Spleen (tissue), 11 donors: ENCODE results near the gene CABLES2. TPM values are rescaled to one million over a fixed set of nuclear protein-coding genes. Genes with fewer than 3 reads are reported as not detected.

Experiments used
- DNase-seq: peaks from one replicate; pipeline ENCODE4 v3.0.0-alpha.2; 2020
- H3K27ac ChIP-seq, 8 donors: fragments of 200-600 bp; sonication (generic) in 7 of 8; 1 replicate in 4 of 8; 2 replicates in 4 of 8; pipeline versions ENCODE4 v1.5.0 to v1.8.0; 2016 to 2021; ENCODE audit warnings: inconsistent platforms in 4 of 8, mild to moderate bottlenecking in 4 of 8, moderate library complexity in 1 of 8
- H3K27me3 ChIP-seq, 7 donors: fragments of 200-600 bp; sonication (generic) in 6 of 7; replicated peaks in 1 of 7; 1 replicate in 4 of 7; 2 replicates in 3 of 7; pipeline versions ENCODE4 v1.5.0 to v1.8.0; 2016 to 2021; ENCODE audit warnings: inconsistent platforms in 3 of 7, mild to moderate bottlenecking in 1 of 7
- H3K36me3 ChIP-seq, 6 donors: fragments of 200-600 bp; sonication (generic) in 5 of 6; 1 replicate in 4 of 6; 2 replicates in 2 of 6; pipeline versions ENCODE4 v1.5.0 to v1.8.0; 2016 to 2021; ENCODE audit warnings: inconsistent platforms in 2 of 6
- H3K4me1 ChIP-seq, 6 donors: fragments of 200-600 bp; sonication (generic) in 5 of 6; 1 replicate in 3 of 6; 2 replicates in 3 of 6; pipeline versions ENCODE4 v1.5.0 to v1.8.0; 2016 to 2021; ENCODE audit warnings: inconsistent platforms in 3 of 6
- H3K4me3 ChIP-seq, 8 donors: fragments of 200-600 bp; sonication (generic) in 7 of 8; 1 replicate in 4 of 8; 2 replicates in 4 of 8; pipeline versions ENCODE4 v1.5.0 to v1.8.0; 2016 to 2021; ENCODE audit warnings: inconsistent platforms in 4 of 8, mild to moderate bottlenecking in 4 of 8, moderate library complexity in 2 of 8
- H3K9me3 ChIP-seq, 8 donors: fragments of 200-600 bp; sonication (generic) in 7 of 8; 1 replicate in 4 of 8; 2 replicates in 4 of 8; pipeline versions ENCODE4 v1.5.0 to v1.8.0; 2016 to 2021; ENCODE audit warnings: inconsistent platforms in 4 of 8
- CTCF ChIP-seq, 11 experiments: fragments of 200-600 bp in 7 of 11; fragments of 450-650 bp in 4 of 11; sonication (generic) in 4 of 11; IDR thresholded peaks in 8 of 11; conservative IDR thresholded peaks in 3 of 11; 1 replicate in 7 of 11; 2 replicates in 4 of 11; pipeline versions ENCODE4 v1.4.0 to v1.8.0; 2016 to 2021; ENCODE audit warnings: antibody characterized with exemption in 11 of 11, inconsistent platforms in 4 of 11, mild to moderate bottlenecking in 1 of 11
- POLR2A ChIP-seq, 3 donors: fragments of 450-650 bp; IDR thresholded peaks; one replicate each; pipeline ENCODE4 v1.5.1; 2017; ENCODE audit warnings: antibody characterized with exemption in 3 of 3, mild to moderate bottlenecking in 1 of 3
- POLR2AphosphoS5 ChIP-seq, 3 donors: sonication (generic); formaldehyde crosslinking; IDR thresholded peaks; one replicate each; pipeline ENCODE4 v1.5.1; 2017; ENCODE audit warnings: antibody characterized with exemption in 3 of 3
- WGBS, 5 donors: extraction: QIAGEN DNeasy Blood & Tissue Kit in 3 of 5; methylation state at CpG; one replicate each; pipeline versions ENCODE4 v1.1.5 to v1.1.7; 2013 to 2018; 5-methylcytosine and 5-hydroxymethylcytosine counted together
- intact Hi-C: fragments of 100-400 bp; cut with DNase I; formaldehyde crosslinking; loops from one replicate; pipeline ENCODE4 v1.15.0; 2023; ENCODE audit warnings: low total_unique reads
- polyA plus RNA-seq, 3 donors: library from polyadenylated mRNA; stranded (reverse); fragments of 200-250 nt; gene quantifications; one replicate each; pipeline ENCODE4 v1.2.1, GENCODE V29; 2013
- total RNA-seq, 7 donors: library from RNA; depleted of rRNA in 3 of 7; stranded (reverse); fragments of >200 nt in 3 of 7; fragmentation: NEBNext Ultra II Directional in 4 of 7; extraction: Animal tissue kit (Norgen Biotek cat#: 25700) in 4 of 7; gene quantifications; one replicate each; pipeline versions ENCODE4 v1.1.0 to v1.2.1, GENCODE V29; 2016 to 2021
- donor health status: healthy with polysubstance abuse.
- donor health status: DM: no; HTN: no; CAD: no; lungs with moderate emphysema.
- donor health status: DM: no; HTN: no; CAD: no.
- donor health status: Bipolar disorder and iron deficiency.
- donor health status: healthy.
- donor health status: DM: no; HTN: no; CAD: no.
- donor health status: DM: yes; HTN: yes; CAD: no.

Gene CABLES2
- total and polyA plus RNA-seq, 10 donors, result 2.0 to 5.9 (median 4.0) TPM

- Histone ChIP-seq H3K4me1 (peaks cover 22 to 80% (median 37%) of the 10 kb centered on the region in 6 donors), H3K27ac (peak overlapping the region in 5 of 8 donors; percentile 26 to 84 (median 44)), H3K4me3 (no peak overlapping the region), H3K27me3 (no peaks in the 10 kb centered on the region), H3K9me3 (no peaks in the 10 kb centered on the region), H3K36me3 (peaks cover 0 to 5% (median 0%) of the 10 kb centered on the region in 6 donors)
- no peak for TF ChIP-seq POLR2A (IDR thresholded peaks at IDR 0.05)
- TF ChIP-seq CTCF (IDR thresholded peaks at IDR 0.05 in 8 of 11, conservative IDR thresholded peaks at IDR 0.05 in 3 of 11), result peak; percentile 71 to 96 (median 93)
- peak; percentile 50 to 68 (median 68) for TF ChIP-seq POLR2AphosphoS5 (IDR thresholded peaks at IDR 0.05)
- intact Hi-C loops, result loop anchor here (5.0 to 10.0 kb wide), 2 partner anchors 80 to 368 kb away; partner anchors contain the start of gene ADRM1
- DNase-seq, result peak; percentile 92
- 48 to 60% (median 53%) methylated on average over 13 to 18 of the region's 18 CpGs for WGBS, 5 donors
Measured at GRCh38 chr20:62382306-62383198, 24.5 kb downstream of the CABLES2 start.

GRCh38 chr20:62381842-62382241, 25.2 kb downstream of the CABLES2 start:
- DNase-seq, result no peak
- Histone ChIP-seq H3K36me3 (peaks cover 0 to 5% (median 0%) of the 10 kb centered on the region in 6 donors), H3K4me3 (no peak overlapping the region), H3K9me3 (no peaks in the 10 kb centered on the region), H3K27ac (peak overlapping the region; percentile 35 to 84 (median 78)), H3K27me3 (no peaks in the 10 kb centered on the region), H3K4me1 (peaks cover 20 to 82% (median 38%) of the 10 kb centered on the region in 6 donors)
- intact Hi-C loops, result loop anchor here (5.0 to 10.0 kb wide), 2 partner anchors 80 to 367 kb away; partner anchors contain the start of gene ADRM1
- WGBS, 5 donors, result 84 to 97% (median 95%) methylated on average over 6 of the region's 6 CpGs
- no peak for TF ChIP-seq POLR2A (IDR thresholded peaks at IDR 0.05)
- no peak for TF ChIP-seq CTCF (IDR thresholded peaks at IDR 0.05 in 8 of 11, conservative IDR thresholded peaks at IDR 0.05 in 3 of 11)
- TF ChIP-seq POLR2AphosphoS5 (IDR thresholded peaks at IDR 0.05), result no peak

- intact Hi-C loops, result loop anchor here (5.0 to 10.0 kb wide), 2 partner anchors 79 to 366 kb away; partner anchors contain the start of gene ADRM1
- peaks cover 19 to 85% (median 40%) of the 10 kb centered on the region in 6 donors for H3K4me1 ChIP-seq
- TF ChIP-seq POLR2AphosphoS5 (IDR thresholded peaks at IDR 0.05), result peak; percentile 60 to 81 (median 70)
- no peak for TF ChIP-seq CTCF (IDR thresholded peaks at IDR 0.05 in 8 of 11, conservative IDR thresholded peaks at IDR 0.05 in 3 of 11)
- no peak for DNase-seq
- H3K27ac ChIP-seq, result peak overlapping the region; percentile 35 to 84 (median 78)
- 61 to 78% (median 67%) methylated on average over 15 to 16 of the region's 16 CpGs for WGBS, 5 donors
- no peaks in the 10 kb centered on the region for H3K9me3 ChIP-seq
- peaks cover 0 to 5% (median 0%) of the 10 kb centered on the region in 6 donors for H3K36me3 ChIP-seq
- no peaks in the 10 kb centered on the region for H3K27me3 ChIP-seq
- no peak overlapping the region for H3K4me3 ChIP-seq
Measured at GRCh38 chr20:62381202-62381797, 25.8 kb downstream of the CABLES2 start.
